Measurements from ENCODE around the gene PYROXD2. TPM values are rescaled to one million over a fixed set of nuclear protein-coding genes. Genes with fewer than 3 reads are reported as not detected.

PYROXD2 gene
- polyA plus RNA-seq, 1 of the 3 experiments (the other 2 are of a cell fraction): 26.7 TPM

GRCh38 chr10:98431016-98431415 lies 16.0 kb upstream of the PYROXD2 start:
- Histone ChIP-seq H3K36me3 (replicated peaks in 1 of 2; ENCODE audit: control insufficient read depth in 1 of 2, insufficient read depth in 2 of 2, low read length in 1 of 2) (peaks cover 37 to 53% of the 10 kb centered on the region in 2 experiments), H3K9me2 (no peaks in the 10 kb centered on the region), H2AFZ (ENCODE audit: low read depth) (no peak overlapping the region), H4K20me1 (ENCODE audit: insufficient read depth) (no peaks in the 10 kb centered on the region), H3K27ac (ENCODE audit: low read depth in 2 of 2, low read length in 1 of 2) (no peak overlapping the region), H3F3A (replicated peaks; ENCODE audit: insufficient read depth) (no peaks in the 10 kb centered on the region), H3K9me3 (peaks cover 4% of the 10 kb centered on the region; the same call in 1 of the 2 replicates), H3K4me3 (ENCODE audit: low read depth in 2 of 2, low read length in 1 of 2) (no peak overlapping the region), H3K27me3 (ENCODE audit: insufficient read depth) (no peaks in the 10 kb centered on the region), H3K4me1 (ENCODE audit: control insufficient read depth in 1 of 2, insufficient read depth in 2 of 2, low read depth in 1 of 2, low read length in 1 of 2) (no peaks in the 10 kb centered on the region), H3K4me2 (no peak overlapping the region), H3K9ac (no peak overlapping the region), H3K79me2 (ENCODE audit: insufficient read depth) (no peaks in the 10 kb centered on the region)
- WGBS (ENCODE audit: low lambda C conversion rate): no CpG with 5 or more reads among the region's 8 CpGs
- no peak for DNase-seq
- TF ChIP-seq USF1 (IDR thresholded peaks at IDR 0.05; ENCODE audit: borderline replicate concordance, low read depth): no peak
- CTCF ChIA-PET: no interaction called here
- POLR2A ChIA-PET: no interaction called here

- Histone ChIP-seq H3K27ac (ENCODE audit: low read depth in 2 of 2, low read length in 1 of 2) (no peak overlapping the region), H2AFZ (ENCODE audit: low read depth) (no peak overlapping the region), H3K79me2 (ENCODE audit: insufficient read depth) (no peaks in the 10 kb centered on the region), H3K36me3 (replicated peaks in 1 of 2; ENCODE audit: control insufficient read depth in 1 of 2, insufficient read depth in 2 of 2, low read length in 1 of 2) (peaks cover 33 to 48% of the 10 kb centered on the region in 2 experiments), H3K9me2 (no peaks in the 10 kb centered on the region), H3K9me3 (peaks cover 4% of the 10 kb centered on the region; the same call in 1 of the 2 replicates), H3F3A (replicated peaks; ENCODE audit: insufficient read depth) (no peaks in the 10 kb centered on the region), H3K4me2 (no peak overlapping the region), H3K27me3 (ENCODE audit: insufficient read depth) (no peaks in the 10 kb centered on the region), H4K20me1 (ENCODE audit: insufficient read depth) (no peaks in the 10 kb centered on the region), H3K4me3 (ENCODE audit: low read depth in 2 of 2, low read length in 1 of 2) (no peak overlapping the region), H3K4me1 (ENCODE audit: control insufficient read depth in 1 of 2, insufficient read depth in 2 of 2, low read depth in 1 of 2, low read length in 1 of 2) (no peaks in the 10 kb centered on the region), H3K9ac (no peak overlapping the region)
- CTCF ChIA-PET: no interaction called here
- TF ChIP-seq EZH2phosphoT487 (IDR thresholded peaks at IDR 0.05; ENCODE audit: borderline replicate concordance, low read depth): no peak
- no peak for TF ChIP-seq MAX (IDR thresholded peaks at IDR 0.05; ENCODE audit: low read depth)
- no peak for TF ChIP-seq USF1 (IDR thresholded peaks at IDR 0.05; ENCODE audit: borderline replicate concordance, low read depth)
- TF ChIP-seq NRF1 (IDR thresholded peaks at IDR 0.05; ENCODE audit: low read depth, low read length): no peak
- no peak for TF ChIP-seq GATA2 (CRISPR knock-in tag; IDR thresholded peaks at IDR 0.05)
- TF ChIP-seq REST (IDR thresholded peaks at IDR 0.05; ENCODE audit: low read depth, low read length): no peak
- no peak for TF ChIP-seq RFX5 (IDR thresholded peaks at IDR 0.05; ENCODE audit: low read length)
- TF ChIP-seq FOXJ3 (CRISPR knock-in tag; IDR thresholded peaks at IDR 0.05): no peak
- no peak for TF ChIP-seq FOXM1 (IDR thresholded peaks at IDR 0.05; ENCODE audit: low read depth)
- no peak for TF ChIP-seq ELF1 (IDR thresholded peaks at IDR 0.05)
- no peak for TF ChIP-seq RXRA (IDR thresholded peaks at IDR 0.05; ENCODE audit: borderline replicate concordance, low read depth)
- TF ChIP-seq CTCF (IDR thresholded peaks at IDR 0.05): no peak
- TF ChIP-seq CHD2 (IDR thresholded peaks at IDR 0.05; ENCODE audit: low read length, partially characterized antibody): no peak
- no peak for TF ChIP-seq NFIC (IDR thresholded peaks at IDR 0.05; ENCODE audit: borderline replicate concordance)
- no peak for TF ChIP-seq GABPA (IDR thresholded peaks at IDR 0.05; ENCODE audit: low read depth)
- TF ChIP-seq USF2 (IDR thresholded peaks at IDR 0.05; ENCODE audit: borderline replicate concordance, low read depth, low read length): no peak
- POLR2A ChIA-PET: no interaction called here
- DNase-seq: no peak
- 100% methylated on average over 3 of the region's 8 CpGs for WGBS (ENCODE audit: low lambda C conversion rate)
Observed at GRCh38 chr10:98430427-98430826, 15.4 kb upstream of the PYROXD2 start.
